GM18858 (cell line): ENCODE results near the gene ZNF699.
"Not testable (repeated sequence)": the region's sequence is repeated elsewhere in the genome, so short reads cannot be mapped to it uniquely, and the experiment has no call there.

Experiments used
- ATAC-seq: cut with Tn5 transposase; IDR thresholded peaks from one replicate; pipeline ENCODE4 v1.9.1; 2021; ENCODE audit not compliant: unreplicated experiment

ZNF699 gene

GRCh38 chr19:9309139-9309973 lies at the start of gene ZNF699:
Gene ZNF699 (minus strand): TSS chr19:9309838. CDS start chr19:9305119, 4,719 bp downstream.
- peak; percentile 71 for ATAC-seq

- ATAC-seq: no peak
Measured at GRCh38 chr19:9354651-9355050, 45.0 kb upstream of the ZNF699 start.

GRCh38 chr19:9353011-9353410 lies 43.4 kb upstream of the ZNF699 start:
- ATAC-seq: no peak

- ATAC-seq: no peak
Measured at GRCh38 chr19:9352505-9352904, 42.9 kb upstream of the ZNF699 start.

DNA sequence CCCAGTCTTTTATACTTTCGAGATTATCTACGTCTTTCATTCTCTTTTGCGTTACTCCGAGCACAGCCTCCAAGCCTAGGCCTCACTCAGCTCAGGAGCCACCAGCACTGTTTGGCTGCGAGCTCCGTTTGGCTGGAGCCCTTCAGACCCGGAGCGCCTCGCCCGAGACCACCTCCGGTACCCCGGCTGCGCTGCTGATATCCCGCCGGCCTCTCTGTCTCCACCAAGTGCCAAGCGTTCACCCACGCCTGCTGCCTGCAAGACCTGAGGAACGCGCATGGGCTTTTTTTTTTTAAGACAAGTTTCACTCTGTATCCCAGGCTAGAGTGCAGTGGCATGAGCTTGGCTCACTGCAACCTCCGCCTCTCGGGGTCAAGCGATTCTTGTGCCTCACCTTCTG lies 39.0 kb upstream of the ZNF699 start:
- no peak for ATAC-seq

- no peak for ATAC-seq
Measured at GRCh38 chr19:9348253-9348652, 38.6 kb upstream of the ZNF699 start.

DNA sequence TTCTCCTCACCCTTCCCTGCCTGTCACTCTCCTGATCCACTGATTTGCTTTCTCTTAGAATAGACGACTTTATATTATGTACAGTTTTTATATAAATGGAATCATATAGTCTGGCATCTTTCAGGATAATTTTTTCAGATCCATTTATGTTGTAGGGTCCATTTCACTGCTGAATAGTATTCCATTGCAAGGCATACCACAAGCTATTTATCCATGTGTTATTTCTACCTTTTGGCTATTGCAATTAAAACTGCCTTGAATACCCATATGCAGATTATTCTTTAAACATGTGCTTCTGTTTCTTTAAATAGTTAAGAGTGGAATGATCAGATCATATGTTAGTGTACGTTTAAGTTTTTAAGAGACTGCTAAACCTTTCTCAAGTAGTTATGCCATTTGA lies 35.4 kb upstream of the ZNF699 start:
- no peak for ATAC-seq

- no peak for ATAC-seq
Measured at GRCh38 chr19:9342610-9343304, 33.1 kb upstream of the ZNF699 start.

DNA sequence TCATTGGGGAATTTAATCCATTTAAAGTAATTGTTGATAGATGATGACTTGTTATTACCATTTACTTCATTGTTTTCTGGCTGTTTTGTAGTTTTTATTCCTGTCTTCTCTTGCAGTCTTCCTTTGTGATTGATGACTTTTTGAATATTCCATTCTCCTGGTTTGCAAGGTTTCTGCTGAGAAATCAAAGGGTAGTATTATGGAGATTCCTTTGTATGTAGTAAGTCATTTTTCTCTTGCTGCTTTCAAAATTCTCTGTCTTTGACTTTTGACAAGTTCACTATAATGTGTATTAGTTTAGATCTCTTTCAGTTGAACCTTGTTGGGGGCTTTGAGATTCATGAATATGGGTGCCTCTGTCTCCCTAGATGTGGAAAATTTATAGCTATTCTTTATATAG lies 20.4 kb upstream of the ZNF699 start:
- ATAC-seq: no peak

DNA sequence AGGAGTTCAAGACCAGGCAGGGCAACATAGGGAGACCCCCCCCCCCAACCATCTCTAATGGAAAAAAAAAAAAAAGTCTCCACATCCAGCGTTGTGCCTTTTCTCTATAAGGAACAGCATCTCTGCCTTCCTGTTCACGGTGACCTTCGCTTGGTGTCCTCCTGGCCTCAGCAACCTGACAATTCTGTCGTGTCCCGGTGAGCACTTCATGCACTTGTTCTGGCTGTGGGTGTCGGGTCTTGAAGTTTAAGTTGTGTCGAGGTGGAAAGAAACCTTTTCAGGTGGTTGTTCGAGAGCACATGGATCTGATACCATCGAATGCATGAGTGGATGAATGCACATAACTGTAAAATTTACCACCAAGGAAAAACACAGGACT lies 14.9 kb upstream of the ZNF699 start:
- no peak for ATAC-seq

DNA sequence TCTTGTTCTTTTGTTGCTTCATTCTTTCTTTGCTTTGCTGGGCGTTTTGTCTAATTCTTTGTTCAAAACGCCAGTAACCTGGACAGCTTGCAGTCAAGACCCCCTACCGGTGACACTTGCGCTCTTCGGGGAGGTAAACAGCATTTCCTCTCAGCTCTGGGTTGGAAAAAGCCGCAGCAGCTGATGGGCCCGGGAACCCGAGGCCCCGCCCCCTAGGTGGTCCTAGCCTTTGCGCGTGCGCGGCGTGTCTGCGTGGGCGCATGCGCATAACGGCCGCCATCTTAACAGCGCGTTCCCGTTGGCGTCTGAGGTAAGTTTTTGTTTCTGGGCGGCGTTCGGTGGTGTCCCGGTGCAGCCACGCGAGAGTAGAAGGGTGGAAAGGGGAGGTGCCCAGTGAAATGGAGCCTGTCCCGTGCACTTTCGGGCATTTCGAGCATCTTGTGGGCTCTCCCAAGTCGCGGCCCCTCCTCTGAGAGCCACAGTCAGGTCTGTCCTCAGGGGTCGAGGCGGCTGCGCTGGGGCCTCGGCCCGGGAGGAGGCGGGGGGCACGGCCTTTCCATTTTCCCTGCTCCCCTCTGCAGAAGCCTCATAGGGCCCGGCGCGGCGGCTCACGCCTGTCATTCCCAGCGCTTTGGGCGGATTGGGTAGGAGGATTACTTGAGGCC lies 14.4 kb upstream of the ZNF699 start, which contains the start of gene ZNF559:
ZNF559 (plus strand) TSS at position 261 of the 665 bp plus-strand sequence. CDS start 14,371 bp downstream, outside the sequence.
- peak; percentile 84 for ATAC-seq

DNA sequence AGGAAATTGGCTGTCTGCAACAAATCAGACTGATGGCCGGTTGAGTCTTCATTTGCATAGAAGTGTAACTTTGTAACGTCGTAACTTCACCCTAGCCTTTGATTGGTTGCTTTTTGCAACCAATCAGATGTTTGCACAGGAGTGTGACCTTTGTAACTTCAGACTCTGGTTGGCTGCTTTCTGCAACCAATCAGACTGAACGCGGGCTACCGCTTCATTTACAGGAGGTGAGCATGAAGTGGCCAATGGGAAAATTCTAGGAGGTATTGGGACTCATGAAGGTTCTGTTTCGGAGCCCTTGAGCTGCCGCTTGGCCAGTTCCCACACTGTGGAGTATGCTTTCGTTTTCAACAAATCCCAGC lies 13.9 kb upstream of the ZNF699 start:
- ATAC-seq: peak; percentile 29

DNA sequence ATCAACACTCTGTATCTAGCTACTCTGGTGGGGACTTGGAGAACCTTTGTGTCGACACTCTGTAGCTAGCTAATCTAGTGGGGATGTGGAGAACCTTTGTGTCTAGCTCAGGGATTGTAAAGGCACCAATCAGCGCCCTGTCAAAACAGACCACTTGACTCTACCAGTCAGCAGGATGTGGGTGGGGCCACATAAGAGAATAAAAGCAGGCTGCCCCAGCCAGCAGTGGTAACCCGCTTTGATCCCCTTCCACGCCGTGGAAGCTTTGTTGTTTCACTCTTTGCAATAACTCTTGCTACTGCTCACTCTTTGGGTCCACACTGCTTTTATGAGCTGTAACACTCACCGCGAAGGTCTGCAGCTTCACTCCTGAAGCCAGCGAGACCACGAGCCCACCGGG lies 12.6 kb upstream of the ZNF699 start:
- not testable (repeated sequence) for ATAC-seq

- not testable (repeated sequence) for ATAC-seq
Measured at GRCh38 chr19:9321756-9322155, 12.1 kb upstream of the ZNF699 start.

- ATAC-seq: no peak
Measured at GRCh38 chr19:9321338-9321737, 11.7 kb upstream of the ZNF699 start.

GRCh38 chr19:9313756-9314155 lies 4.1 kb upstream of the ZNF699 start:
- no peak for ATAC-seq

- ATAC-seq: peak; percentile 40
Measured at GRCh38 chr19:9309974-9310446, 372 bp upstream of the ZNF699 start.

GRCh38 chr19:9308091-9308770 lies 1.4 kb downstream of the ZNF699 start:
- no peak for ATAC-seq

DNA sequence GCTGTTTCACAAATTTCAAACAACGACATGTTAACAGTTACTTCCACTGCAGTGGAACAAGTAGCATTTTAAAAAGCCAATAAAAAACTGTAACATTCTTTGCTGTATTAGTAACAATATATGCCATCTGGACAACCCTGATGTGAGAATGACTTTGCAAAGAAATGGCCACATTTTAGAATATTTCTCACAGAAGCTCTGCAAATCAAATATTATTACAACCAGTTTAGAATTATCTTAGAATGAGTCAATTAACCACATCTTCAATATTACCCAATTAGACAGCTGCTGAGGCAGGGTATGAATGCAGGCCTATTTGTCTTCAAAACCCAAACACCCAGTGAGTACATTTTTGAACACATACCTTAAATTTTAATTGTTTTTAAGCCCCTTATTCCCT lies 3.2 kb downstream of the ZNF699 start:
- ATAC-seq: no peak

DNA sequence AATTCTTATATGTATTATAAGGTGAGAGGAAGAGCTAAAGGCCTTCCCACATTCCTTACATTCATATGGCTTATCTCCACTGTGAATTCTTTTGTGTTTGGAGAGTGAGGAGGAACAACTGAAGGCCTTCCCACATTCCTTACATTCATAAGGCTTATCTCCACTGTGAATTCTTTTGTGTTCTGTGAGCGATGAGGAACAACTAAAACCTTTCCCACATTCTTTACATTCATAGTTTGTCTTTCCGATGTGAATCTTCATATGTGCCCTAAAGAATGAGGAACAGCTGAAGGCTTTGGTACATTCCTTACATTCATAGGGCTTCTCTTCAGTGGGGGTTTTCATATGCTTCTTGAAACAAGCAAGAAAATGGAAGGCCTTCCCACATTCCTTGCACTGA lies 13.3 kb downstream of the ZNF699 start:
- ATAC-seq: no peak

- no peak for ATAC-seq
Measured at GRCh38 chr19:9295411-9295849, 14.2 kb downstream of the ZNF699 start.
